ENCODE results near the gene ERN1.

DNA sequence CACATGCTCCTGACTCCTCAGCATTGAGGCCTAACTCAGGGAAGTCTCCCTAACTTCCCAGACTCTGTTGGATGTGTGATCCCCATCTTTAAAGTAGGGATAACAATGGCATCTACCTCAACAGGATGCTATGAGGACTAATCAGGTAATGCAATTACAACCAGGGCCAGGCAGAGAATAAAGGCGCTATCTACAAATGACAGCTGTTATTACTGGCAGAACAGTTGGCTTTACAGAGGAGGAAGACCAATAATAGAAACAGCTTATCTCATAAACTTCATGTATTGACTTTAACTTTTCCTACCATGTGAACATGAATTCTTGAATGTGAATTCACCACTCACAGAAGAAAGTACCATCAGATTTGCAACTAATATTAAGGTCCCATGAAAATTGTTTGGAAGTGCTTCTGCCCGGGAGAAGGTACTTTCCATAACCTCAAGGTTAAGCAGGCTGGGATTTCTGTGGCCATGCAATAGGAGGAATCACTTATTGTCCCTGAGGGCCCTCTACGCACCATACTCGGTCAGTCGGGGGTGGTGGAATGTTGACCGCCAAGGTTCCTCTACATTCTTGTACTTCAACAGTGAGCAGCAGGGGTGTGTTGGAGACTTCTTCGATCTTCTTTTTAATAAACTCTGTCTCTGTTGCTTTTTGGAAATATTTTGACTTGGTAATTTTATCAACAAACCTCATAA, 22.6 kb upstream of the ERN1 start:
- TF ChIP-seq, protein P1, sequence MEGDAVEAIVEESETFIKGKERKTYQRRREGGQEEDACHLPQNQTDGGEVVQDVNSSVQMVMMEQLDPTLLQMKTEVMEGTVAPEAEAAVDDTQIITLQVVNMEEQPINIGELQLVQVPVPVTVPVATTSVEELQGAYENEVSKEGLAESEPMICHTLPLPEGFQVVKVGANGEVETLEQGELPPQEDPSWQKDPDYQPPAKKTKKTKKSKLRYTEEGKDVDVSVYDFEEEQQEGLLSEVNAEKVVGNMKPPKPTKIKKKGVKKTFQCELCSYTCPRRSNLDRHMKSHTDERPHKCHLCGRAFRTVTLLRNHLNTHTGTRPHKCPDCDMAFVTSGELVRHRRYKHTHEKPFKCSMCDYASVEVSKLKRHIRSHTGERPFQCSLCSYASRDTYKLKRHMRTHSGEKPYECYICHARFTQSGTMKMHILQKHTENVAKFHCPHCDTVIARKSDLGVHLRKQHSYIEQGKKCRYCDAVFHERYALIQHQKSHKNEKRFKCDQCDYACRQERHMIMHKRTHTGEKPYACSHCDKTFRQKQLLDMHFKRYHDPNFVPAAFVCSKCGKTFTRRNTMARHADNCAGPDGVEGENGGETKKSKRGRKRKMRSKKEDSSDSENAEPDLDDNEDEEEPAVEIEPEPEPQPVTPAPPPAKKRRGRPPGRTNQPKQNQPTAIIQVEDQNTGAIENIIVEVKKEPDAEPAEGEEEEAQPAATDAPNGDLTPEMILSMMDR (IDR thresholded peaks at IDR 0.05) = no peak
- no peak for TF ChIP-seq POLR2AphosphoS5 (IDR thresholded peaks at IDR 0.05)
- TF ChIP-seq POLR2A (IDR thresholded peaks at IDR 0.05) = no peak
